Neural cell (in vitro differentiated cells): ENCODE measurements around the gene DENND1A.

Experiments
- CTCF ChIP-seq: fragments of 450-650 bp; IDR thresholded peaks from 2 replicates; pipeline ENCODE4 v1.5.1; 2014; ENCODE audit warnings: antibody characterized with exemption, mild to moderate bottlenecking, moderate library complexity; ENCODE audit not compliant: poor library complexity, severe bottlenecking
- POLR2AphosphoS5 ChIP-seq: IDR thresholded peaks from 2 replicates; pipeline ENCODE4 v1.6.1; 2012
- REST ChIP-seq: IDR thresholded peaks from 2 replicates; pipeline ENCODE4 v1.6.1; 2012; ENCODE audit warnings: borderline replicate concordance
- SMC3 ChIP-seq: fragments of 450-650 bp; conservative IDR thresholded peaks from 2 replicates; pipeline ENCODE4 v1.6.1; 2014; ENCODE audit warnings: antibody characterized with exemption, mild to moderate bottlenecking, moderate library complexity; ENCODE audit not compliant: poor library complexity
- TAF1 ChIP-seq: IDR thresholded peaks from 2 replicates; pipeline ENCODE4 v1.6.1; 2012; ENCODE audit warnings: low read depth

- no peak for TF ChIP-seq CTCF
- no peak for TF ChIP-seq REST
- no peak for TF ChIP-seq SMC3
- no peak for TF ChIP-seq POLR2AphosphoS5
- no peak for TF ChIP-seq TAF1
Observed at GRCh38 chr9:123523001-123523400, 406.9 kb downstream of the DENND1A start.
